CD4-positive, alpha-beta T cell treated with Interleukin-15 for 4 hours (primary cell): Measurements from ENCODE around the gene DHRS1.

Source experiments
- DNase-seq: peaks from one replicate; pipeline ENCODE4 v3.0.0-alpha.2; 2020; ENCODE audit warnings: low spot score

The DHRS1 gene

GRCh38 chr14:24262821-24263733 is 36.5 kb downstream of the DHRS1 start, which contains the start of gene TGM1:
TGM1 (minus strand) TSS chr14:24263177; CDS start chr14:24262352, 825 bp downstream.
- DNase-seq, result no peak

- DNase-seq, result no peak
Observed at GRCh38 chr14:24261969-24262327, 37.6 kb downstream of the DHRS1 start.

- no peak for DNase-seq
Observed at GRCh38 chr14:24261256-24261968, 38.2 kb downstream of the DHRS1 start.

GRCh38 chr14:24260780-24261157 is 38.8 kb downstream of the DHRS1 start:
- no peak for DNase-seq

- DNase-seq, result no peak
Observed at GRCh38 chr14:24260026-24260779, 39.4 kb downstream of the DHRS1 start.

GRCh38 chr14:24259282-24260025 is 40.1 kb downstream of the DHRS1 start:
- no peak for DNase-seq

GRCh38 chr14:24258548-24259265 is 40.9 kb downstream of the DHRS1 start:
- DNase-seq, result no peak

GRCh38 chr14:24258119-24258518 is 41.5 kb downstream of the DHRS1 start:
- DNase-seq, result no peak

- DNase-seq, result no peak
Observed at GRCh38 chr14:24256960-24257359, 42.6 kb downstream of the DHRS1 start.

- no peak for DNase-seq
Observed at GRCh38 chr14:24255931-24256711, 43.5 kb downstream of the DHRS1 start.

- DNase-seq, result no peak
Observed at GRCh38 chr14:24255438-24255837, 44.1 kb downstream of the DHRS1 start.

GRCh38 chr14:24254630-24255392 is 44.8 kb downstream of the DHRS1 start:
- no peak for DNase-seq

- no peak for DNase-seq
Observed at GRCh38 chr14:24253936-24254335, 45.6 kb downstream of the DHRS1 start.

- no peak for DNase-seq
Observed at GRCh38 chr14:24252289-24253124, 47.1 kb downstream of the DHRS1 start.

- no peak for DNase-seq
Observed at GRCh38 chr14:24251880-24252288, 47.7 kb downstream of the DHRS1 start.

GRCh38 chr14:24250354-24250753 is 49.2 kb downstream of the DHRS1 start:
- no peak for DNase-seq

- DNase-seq, result no peak
Observed at GRCh38 chr14:24249230-24250021, 50.2 kb downstream of the DHRS1 start.

- peak; percentile 23 for DNase-seq
Observed at GRCh38 chr14:24247422-24247821, 52.2 kb downstream of the DHRS1 start.
